Activated naive CD8-positive, alpha-beta T cell treated with anti-CD3 and anti-CD28 coated beads for 36 hours (primary cell): ENCODE results near the gene CTCF. TPM values are rescaled to one million over a fixed set of nuclear protein-coding genes. Genes with fewer than 3 reads are reported as not detected.
"Not testable (repeated sequence)": the region's sequence is repeated elsewhere in the genome, so short reads cannot be mapped to it uniquely, and the experiment has no call there.

ENCODE experiments used
- DNase-seq: peaks from one replicate; pipeline ENCODE4 v3.0.0; 2021
- H3K27ac Mint-ChIP-seq: one replicate; pipeline ENCODE4 v1.8.0; 2022; ENCODE audit warnings: mild to moderate bottlenecking, moderate library complexity, mixed read lengths
- H3K27me3 Mint-ChIP-seq: one replicate; pipeline ENCODE4 v1.8.0; 2022; ENCODE audit warnings: mild to moderate bottlenecking, mixed read lengths
- H3K36me3 Mint-ChIP-seq: one replicate; pipeline ENCODE4 v1.8.0; 2021; ENCODE audit warnings: mild to moderate bottlenecking, mixed read lengths
- H3K4me1 Mint-ChIP-seq: one replicate; pipeline ENCODE4 v1.8.0; 2021; ENCODE audit warnings: mixed read lengths
- H3K4me3 Mint-ChIP-seq: one replicate; pipeline ENCODE4 v1.8.0; 2022; ENCODE audit warnings: mild to moderate bottlenecking, moderate library complexity, mixed read lengths
- H3K9me3 Mint-ChIP-seq: one replicate; pipeline ENCODE4 v1.8.0; 2022; ENCODE audit warnings: mixed read lengths
- total RNA-seq, 2 experiments: library from RNA; stranded (reverse); gene quantifications; one replicate each; pipeline ENCODE4 v1.2.3, GENCODE V29; 2021

Gene CTCF
- total RNA-seq, 2 experiments from 2014 or later, result 55.8 to 55.9 TPM

DNA sequence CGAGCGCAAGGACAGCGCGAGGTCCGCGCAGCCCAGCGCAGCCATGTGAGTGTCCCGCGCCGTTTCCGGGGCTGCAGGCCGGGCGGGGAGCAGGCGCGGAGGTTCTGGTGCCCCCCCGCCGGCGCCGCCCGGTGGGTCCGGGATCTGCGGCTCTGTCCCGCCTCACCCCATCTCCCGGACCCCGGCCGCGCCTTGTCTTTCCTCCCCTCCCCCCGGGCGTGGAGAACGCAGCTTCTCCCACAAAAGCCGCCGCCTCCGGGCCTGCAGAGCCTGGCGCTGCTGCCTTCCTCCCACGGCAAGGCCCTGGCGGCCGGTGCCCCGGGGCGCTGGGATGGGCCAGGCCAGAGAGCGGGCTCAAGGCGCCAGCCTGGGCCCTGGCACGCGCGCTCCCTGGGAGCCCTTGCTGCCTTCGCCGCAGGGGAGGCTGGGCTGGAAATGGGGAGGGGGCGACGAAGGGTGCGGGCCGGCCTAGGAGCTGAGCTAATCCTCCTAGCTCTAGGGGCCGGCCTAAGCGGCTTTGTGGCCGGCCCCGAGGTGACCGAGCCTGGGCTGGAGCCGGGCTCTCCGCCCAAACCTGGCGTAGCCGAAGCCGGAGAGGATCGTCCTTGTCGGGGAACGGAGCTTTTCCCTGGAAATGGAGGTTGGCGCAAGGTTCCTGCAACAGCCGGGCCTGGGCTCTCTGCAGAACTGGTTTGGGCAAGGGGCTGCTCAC, 33.3 kb upstream of the CTCF start:
- no peaks in the 10 kb centered on the region for H3K9me3 Mint-ChIP-seq
- H3K27me3 Mint-ChIP-seq, result peaks cover 25% of the 10 kb centered on the region
- H3K4me1 Mint-ChIP-seq, result peaks cover 16% of the 10 kb centered on the region
- DNase-seq, result peak; percentile 42
- H3K27ac Mint-ChIP-seq, result no peak overlapping the region
- H3K4me3 Mint-ChIP-seq, result peak overlapping the region; percentile 75
- H3K36me3 Mint-ChIP-seq, result no peaks in the 10 kb centered on the region

DNA sequence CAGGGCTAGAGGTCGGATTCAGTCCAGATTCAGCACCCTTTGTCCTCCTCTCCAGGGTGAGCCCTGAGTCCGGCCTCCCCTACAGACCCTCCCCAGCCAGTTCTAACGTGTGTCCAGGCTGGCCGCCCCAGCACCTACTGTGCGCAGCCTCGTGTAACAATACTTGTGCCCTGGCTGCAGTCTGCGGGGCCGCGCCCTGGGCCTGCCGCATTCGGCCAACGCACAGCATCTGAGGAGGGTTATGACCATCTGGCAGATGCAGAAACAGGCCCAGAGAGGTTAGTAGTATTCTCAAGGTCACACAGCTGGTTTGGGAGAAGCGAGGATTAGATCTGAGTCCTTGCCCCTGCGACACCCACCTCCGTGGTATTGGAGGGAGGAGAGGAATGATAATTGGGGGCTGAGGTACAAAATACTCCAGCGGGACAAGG, 32.7 kb upstream of the CTCF start:
- DNase-seq, result no peak
- Mint-ChIP-seq H3K27ac (peak overlapping the region; percentile 18), H3K4me1 (peaks cover 18% of the 10 kb centered on the region), H3K4me3 (peak overlapping the region; percentile 75), H3K36me3 (no peaks in the 10 kb centered on the region), H3K27me3 (peaks cover 25% of the 10 kb centered on the region), H3K9me3 (no peaks in the 10 kb centered on the region)

DNA sequence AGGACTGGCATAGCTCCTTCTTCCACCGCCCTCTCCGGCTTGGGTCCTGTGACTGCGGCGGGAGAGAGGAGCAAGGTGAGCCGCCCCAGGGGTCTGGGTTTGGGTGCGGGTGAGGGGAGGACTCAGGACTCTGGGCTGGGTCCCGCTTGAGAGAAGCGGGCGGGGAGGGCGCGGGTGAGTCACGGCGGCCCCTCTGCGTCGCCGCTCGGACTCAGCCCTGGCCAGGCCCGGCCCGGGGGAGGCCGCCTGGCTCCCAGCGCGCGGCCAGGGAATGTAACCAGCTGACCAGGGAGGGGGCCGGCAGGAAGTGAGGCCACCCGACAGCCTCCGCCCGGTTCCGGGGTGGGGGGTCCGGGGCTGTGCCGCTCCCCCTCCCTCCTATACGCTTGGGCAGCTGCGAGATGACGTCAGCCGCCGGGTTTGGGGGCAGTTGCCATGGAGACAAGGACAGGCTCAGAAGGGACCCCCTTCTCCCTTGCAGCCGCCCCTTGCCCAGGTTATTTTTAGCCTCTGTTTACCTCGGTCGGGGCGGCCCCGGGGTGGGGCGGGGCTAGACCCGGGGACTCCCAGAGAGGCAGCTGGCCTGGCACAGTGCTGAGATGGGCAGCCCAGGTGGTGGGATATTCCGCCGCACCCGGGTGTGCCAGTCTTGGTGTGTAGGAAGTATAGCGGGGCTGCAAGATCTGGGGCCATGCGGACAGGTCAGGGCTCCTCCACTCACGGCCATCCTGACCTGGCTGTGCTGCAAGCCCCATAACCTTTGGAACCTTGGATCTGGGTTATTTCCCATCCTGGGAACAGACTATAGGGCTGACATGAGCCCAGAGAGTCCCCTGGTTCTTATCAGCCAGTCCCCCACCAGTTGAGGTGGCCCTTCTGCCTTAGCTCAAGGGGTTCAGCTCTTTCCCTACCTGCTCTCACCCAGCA, 32.0 kb upstream of the CTCF start:
- Mint-ChIP-seq H3K4me1 (peaks cover 18% of the 10 kb centered on the region), H3K27ac (peak overlapping the region; percentile 18), H3K36me3 (no peaks in the 10 kb centered on the region), H3K9me3 (no peaks in the 10 kb centered on the region), H3K27me3 (peaks cover 26% of the 10 kb centered on the region), H3K4me3 (peak overlapping the region; percentile 75)
- peak; percentile 38 for DNase-seq

DNA sequence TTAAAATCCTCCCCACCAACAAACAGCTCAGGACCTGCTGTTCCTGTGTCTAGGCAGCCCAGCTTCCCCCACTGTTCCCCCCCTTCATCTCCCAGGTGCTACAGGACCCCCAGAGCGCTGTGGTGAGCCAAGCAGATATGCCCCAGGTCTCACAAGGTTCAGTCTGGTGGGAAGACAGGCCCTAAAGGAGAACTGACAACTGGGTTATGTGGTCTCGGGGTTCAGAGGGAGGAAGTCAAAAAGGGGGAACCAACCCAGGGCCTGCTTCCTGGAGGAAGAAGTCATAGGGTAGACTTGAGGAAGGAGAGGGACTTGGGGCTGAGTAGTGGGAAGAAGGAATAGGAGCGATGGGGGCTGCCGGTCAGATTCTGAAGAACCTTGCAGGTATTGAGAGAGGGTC, 31.1 kb upstream of the CTCF start:
- no peaks in the 10 kb centered on the region for H3K9me3 Mint-ChIP-seq
- peaks cover 20% of the 10 kb centered on the region for H3K4me1 Mint-ChIP-seq
- DNase-seq, result no peak
- no peak overlapping the region for H3K4me3 Mint-ChIP-seq
- H3K27me3 Mint-ChIP-seq, result peaks cover 33% of the 10 kb centered on the region
- H3K36me3 Mint-ChIP-seq, result no peaks in the 10 kb centered on the region
- H3K27ac Mint-ChIP-seq, result peak overlapping the region; percentile 6

DNA sequence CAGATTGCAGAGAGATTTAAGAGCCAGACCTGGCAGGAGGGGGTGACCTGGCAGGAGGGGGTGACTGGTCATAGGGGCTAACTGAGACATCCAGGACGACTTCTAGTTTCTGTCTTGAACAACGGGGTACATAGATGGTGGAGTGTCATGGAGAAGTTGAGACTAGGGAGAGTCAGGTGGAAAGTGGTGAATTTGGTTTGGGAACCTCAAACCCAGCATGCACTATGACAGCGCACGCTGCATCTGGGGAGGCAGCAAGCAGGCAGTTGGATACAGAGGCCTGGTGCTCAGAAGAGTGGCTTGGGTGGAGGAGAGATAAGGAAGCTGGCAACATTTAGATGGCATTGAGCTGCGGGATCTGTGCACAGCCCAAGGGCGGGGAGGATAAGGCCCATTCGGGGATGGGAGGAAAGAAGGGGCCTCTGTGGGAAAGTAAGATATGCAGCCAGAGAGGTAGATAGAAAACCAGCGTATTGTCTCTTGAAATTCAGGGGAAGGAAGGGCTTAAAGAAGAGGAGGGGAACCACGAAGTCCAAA, 29.2 kb upstream of the CTCF start:
- Mint-ChIP-seq H3K4me3 (no peak overlapping the region), H3K4me1 (peaks cover 27% of the 10 kb centered on the region), H3K36me3 (no peaks in the 10 kb centered on the region), H3K9me3 (no peaks in the 10 kb centered on the region), H3K27ac (no peak overlapping the region), H3K27me3 (peaks cover 36% of the 10 kb centered on the region)
- no peak for DNase-seq

DNA sequence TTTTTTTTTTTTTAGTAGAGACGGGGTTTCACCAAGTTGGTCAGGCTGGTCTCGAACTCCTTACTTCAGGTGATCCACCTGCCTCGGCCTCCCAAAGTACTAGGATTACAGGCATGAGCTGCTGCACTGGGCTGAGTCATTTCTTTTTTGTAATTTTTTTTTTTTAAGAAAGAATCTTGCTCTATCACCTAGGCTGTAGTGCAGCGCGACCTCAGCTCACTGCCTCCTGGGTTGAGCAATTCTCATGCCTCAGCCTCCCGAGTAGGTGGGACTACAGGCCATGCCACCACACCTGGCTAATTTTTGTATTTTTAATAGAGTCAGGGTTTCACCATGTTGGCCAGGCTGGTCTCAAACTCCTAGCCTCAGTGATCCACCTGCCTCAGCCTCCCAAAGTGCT, 28.3 kb upstream of the CTCF start:
- not testable (repeated sequence) for H3K36me3 Mint-ChIP-seq, H3K4me3 Mint-ChIP-seq, H3K27ac Mint-ChIP-seq, H3K9me3 Mint-ChIP-seq, DNase-seq
- Mint-ChIP-seq H3K27me3 (peaks cover 36% of the 10 kb centered on the region), H3K4me1 (peaks cover 30% of the 10 kb centered on the region)

DNA sequence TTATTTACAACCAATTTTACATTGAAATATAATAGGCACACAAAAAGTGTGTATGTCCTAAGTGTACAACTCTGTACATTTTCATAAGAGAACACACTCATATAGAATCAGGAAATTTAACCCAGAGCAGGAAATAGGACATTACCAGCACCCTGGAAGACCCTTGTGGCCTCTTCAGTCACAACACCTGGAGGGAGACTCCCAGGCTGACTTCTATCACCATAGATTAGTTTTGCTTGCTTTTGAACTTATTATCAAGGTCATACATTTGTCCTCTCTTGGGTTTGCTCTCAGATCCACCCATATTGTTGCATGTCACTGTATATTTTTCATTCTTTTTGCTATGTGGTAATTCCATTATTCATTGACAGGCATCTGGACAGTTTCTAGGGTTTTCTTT, 27.9 kb upstream of the CTCF start:
- no peak overlapping the region for H3K4me3 Mint-ChIP-seq
- H3K27me3 Mint-ChIP-seq, result peaks cover 35% of the 10 kb centered on the region
- H3K27ac Mint-ChIP-seq, result no peak overlapping the region
- H3K4me1 Mint-ChIP-seq, result peaks cover 35% of the 10 kb centered on the region
- DNase-seq, result no peak
- H3K36me3 Mint-ChIP-seq, result peaks cover under 1% of the 10 kb centered on the region
- no peaks in the 10 kb centered on the region for H3K9me3 Mint-ChIP-seq

DNA sequence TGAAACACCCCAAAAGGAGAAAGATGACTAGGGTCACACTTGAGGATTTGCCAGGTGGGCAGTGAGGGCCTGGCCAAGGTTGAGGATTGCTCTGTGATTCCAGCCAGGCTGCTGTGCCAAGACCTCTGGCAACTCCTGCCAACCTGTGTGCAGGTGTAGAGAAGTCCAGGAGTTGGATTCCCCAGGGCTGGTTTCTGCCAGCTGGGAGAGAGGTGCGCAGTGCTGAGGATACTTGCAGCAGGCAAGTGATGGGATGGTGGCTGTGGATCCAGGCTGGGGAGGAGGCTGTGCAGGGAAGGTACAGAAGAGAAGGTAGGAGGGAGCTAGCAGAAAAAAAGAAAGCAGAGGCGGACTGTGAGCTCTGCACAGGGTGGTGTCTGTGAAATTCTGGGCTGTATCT, 27.1 kb upstream of the CTCF start:
- Mint-ChIP-seq H3K36me3 (peaks cover 4% of the 10 kb centered on the region), H3K9me3 (no peaks in the 10 kb centered on the region), H3K4me1 (peaks cover 30% of the 10 kb centered on the region), H3K27ac (no peak overlapping the region), H3K27me3 (peaks cover 29% of the 10 kb centered on the region), H3K4me3 (peak overlapping the region; percentile 0)
- no peak for DNase-seq

DNA sequence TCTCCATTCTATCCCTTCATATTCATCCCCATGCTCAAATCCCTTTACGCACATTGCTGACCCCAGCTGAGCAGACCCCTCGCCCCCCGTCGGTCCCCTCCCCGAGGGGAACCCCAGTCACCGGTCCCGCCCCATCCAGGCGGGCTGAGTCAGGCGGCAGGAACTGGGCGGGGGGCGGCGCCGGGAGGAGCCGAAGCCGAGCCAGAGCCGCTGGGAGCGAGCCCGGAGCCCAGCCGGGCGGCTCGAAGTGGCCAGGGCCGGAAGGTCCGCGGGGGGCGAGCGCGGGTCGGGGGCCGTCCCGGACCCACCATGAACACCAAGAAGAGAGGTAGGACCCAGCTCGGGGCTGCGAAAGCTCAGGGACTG, 25.1 kb upstream of the CTCF start:
- peak overlapping the region; percentile 66 for H3K27ac Mint-ChIP-seq
- peaks cover 29% of the 10 kb centered on the region for H3K4me1 Mint-ChIP-seq
- peaks cover 12% of the 10 kb centered on the region for H3K36me3 Mint-ChIP-seq
- H3K4me3 Mint-ChIP-seq, result peak overlapping the region; percentile 79
- peaks cover 16% of the 10 kb centered on the region for H3K27me3 Mint-ChIP-seq
- H3K9me3 Mint-ChIP-seq, result no peaks in the 10 kb centered on the region
- DNase-seq, result peak; percentile 64

DNA sequence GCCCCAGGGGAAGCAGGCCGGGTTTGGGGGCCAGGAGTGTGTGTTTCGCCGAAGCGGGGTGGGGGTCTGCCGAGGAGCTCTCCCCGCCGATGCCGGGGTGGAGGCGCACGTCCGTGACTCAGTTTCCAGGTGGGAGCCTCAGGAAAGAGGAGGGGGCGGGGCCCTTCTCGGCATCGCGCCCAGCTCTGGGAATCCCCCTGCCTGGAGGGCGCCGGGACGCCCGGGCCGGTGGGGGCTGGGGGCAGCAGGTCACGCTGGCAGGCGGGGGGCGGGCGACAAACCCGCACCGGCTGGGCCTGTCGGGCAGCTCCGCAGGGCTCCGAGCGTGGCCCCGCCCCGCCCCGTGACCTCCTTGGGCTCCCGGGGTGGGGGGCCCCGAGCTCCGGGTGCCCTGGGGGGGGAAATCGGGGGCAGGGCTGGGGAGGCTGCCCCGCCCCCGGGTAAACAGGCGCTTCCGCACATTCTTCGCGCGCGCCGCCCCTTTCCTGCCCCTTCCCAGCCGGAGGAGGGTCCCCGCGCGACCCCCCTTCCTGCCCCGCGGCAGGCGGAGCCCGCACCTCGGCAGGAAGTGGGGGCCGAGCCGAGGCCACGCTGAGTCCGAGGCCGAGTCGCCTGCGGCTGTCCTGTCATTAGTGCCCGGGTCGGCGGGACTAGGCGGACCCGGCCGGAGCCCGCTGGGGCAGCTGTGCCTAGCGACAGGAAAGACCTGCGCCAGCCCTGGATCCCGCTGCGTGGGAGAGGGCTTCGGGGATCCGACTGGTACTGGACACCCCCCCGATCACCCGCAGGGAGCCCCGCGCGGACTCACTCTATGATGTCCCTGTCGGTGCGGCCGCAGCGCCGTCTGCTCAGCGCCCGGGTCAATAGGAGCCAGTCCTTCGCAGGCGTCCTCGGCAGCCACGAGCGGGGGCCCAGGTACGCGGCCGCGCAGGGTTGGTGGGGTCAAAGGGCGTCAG, 24.4 kb upstream of the CTCF start:
- Mint-ChIP-seq H3K9me3 (no peaks in the 10 kb centered on the region), H3K4me1 (peaks cover 35% of the 10 kb centered on the region), H3K27ac (no peak overlapping the region), H3K36me3 (peaks cover 16% of the 10 kb centered on the region), H3K27me3 (peaks cover 16% of the 10 kb centered on the region), H3K4me3 (peak overlapping the region; percentile 79)
- DNase-seq, result peak; percentile 66

DNA sequence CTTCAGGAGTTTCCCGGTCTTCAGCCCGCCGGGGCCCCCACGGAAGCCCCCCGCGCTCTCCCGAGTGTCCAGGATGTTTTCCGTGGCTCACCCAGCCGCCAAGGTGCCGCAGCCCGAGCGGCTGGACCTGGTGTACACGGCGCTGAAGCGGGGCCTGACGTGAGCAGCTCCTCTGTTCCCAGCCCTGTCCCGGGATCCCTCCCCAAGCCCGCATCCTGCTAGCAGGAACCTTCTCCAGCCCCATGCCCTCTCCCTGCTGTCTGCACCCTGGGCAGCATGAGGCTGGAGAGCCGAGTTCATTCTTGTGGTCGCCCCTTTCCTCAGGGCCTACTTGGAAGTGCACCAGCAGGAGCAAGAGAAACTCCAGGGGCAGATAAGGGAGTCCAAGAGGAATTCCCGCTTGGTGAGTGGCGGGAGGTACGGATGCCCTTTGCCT, 23.6 kb upstream of the CTCF start:
- Mint-ChIP-seq H3K4me3 (peak overlapping the region; percentile 65), H3K9me3 (no peaks in the 10 kb centered on the region), H3K27ac (peak overlapping the region; percentile 28), H3K36me3 (peaks cover 18% of the 10 kb centered on the region), H3K4me1 (peaks cover 34% of the 10 kb centered on the region), H3K27me3 (peaks cover 11% of the 10 kb centered on the region)
- no peak for DNase-seq

DNA sequence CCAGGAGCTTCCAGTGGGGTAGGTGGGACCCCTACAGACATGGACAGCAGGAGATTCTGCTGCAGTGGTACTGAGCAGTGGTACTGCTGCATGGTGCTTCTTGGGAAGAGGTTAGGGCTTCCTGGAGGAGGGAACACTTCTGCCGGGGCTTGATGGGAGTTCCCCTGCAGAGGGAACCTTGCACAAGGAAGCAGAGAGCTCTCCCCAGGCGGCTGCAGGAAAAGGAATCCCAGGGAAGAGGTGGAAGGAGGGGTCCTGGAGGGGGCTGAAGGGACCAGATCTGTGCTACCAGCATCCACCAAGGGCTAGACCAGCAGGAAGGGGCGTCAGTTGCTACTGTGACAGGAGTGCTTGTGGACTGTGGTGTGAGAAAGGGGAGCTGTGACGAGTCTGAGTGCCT, 23.1 kb upstream of the CTCF start:
- Mint-ChIP-seq H3K4me1 (peaks cover 34% of the 10 kb centered on the region), H3K9me3 (no peaks in the 10 kb centered on the region), H3K4me3 (peak overlapping the region; percentile 65), H3K27me3 (peaks cover 11% of the 10 kb centered on the region), H3K27ac (peak overlapping the region; percentile 28), H3K36me3 (peaks cover 18% of the 10 kb centered on the region)
- no peak for DNase-seq

DNA sequence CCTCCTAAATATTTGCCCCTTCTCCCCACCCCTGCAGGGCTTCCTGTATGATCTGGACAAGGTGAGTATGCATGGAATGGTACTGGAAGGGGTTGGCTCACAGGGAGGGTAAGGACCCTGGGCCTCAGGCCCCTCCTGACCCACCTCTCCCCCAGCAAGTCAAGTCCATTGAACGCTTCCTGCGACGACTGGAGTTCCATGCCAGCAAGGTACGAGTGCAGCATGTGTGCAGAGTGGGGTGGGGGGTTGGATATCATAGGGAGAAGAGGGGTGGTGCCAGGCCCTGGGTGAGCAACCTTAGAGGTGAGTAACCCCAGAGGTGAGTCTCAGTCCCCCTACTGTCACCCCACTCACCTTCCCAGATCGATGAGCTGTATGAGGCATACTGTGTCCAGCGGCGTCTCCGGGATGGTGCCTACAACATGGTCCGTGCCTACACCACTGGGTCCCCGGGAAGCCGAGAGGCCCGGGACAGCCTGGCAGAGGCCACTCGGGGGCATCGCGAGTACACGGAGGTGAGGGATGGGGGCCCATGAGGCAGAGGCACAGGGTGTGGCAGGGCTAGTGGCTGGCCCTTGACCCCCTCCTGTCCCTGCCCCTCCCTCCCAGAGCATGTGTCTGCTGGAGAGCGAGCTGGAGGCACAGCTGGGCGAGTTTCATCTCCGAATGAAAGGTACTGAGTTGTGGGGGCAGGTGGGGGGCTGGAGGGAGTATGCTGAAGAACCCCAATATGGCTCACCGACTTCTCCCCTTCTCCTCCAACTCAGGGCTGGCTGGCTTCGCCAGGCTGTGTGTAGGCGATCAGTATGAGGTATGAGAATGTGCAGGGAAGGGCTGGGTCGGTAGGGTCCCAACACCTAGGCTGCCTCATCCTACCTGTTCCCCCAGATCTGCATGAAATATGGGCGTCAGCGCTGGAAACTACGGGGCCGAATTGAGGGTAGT, 22.4 kb upstream of the CTCF start:
- no peak for DNase-seq
- Mint-ChIP-seq H3K9me3 (no peaks in the 10 kb centered on the region), H3K4me3 (no peak overlapping the region), H3K4me1 (peaks cover 33% of the 10 kb centered on the region), H3K27me3 (peaks cover 11% of the 10 kb centered on the region), H3K36me3 (peaks cover 18% of the 10 kb centered on the region), H3K27ac (no peak overlapping the region)
